Adrenal gland (tissue), 12 donors: ENCODE results near the gene AKAP13. TPM values are rescaled to one million over a fixed set of nuclear protein-coding genes. Genes with fewer than 3 reads are reported as not detected.

Source experiments
- DNase-seq, 7 donors: peaks; one replicate each; pipeline ENCODE4 v3.0.0-alpha.2; 2019 to 2020
- H3K27ac ChIP-seq, 5 donors: fragments of 200-600 bp; sonication (generic) in 4 of 5; 1 replicate in 3 of 5; 2 replicates in 2 of 5; pipeline versions ENCODE4 v1.5.1 to v1.8.0; 2016 to 2020; ENCODE audit warnings: mild to moderate bottlenecking in 1 of 5
- H3K27me3 ChIP-seq: fragments of 200-600 bp; 2 replicates; pipeline ENCODE4 v1.8.0; 2021
- H3K36me3 ChIP-seq, 2 donors: fragments of 200-600 bp; replicated peaks in 1 of 2; 1 replicate in 1 of 2; 2 replicates in 1 of 2; pipeline versions ENCODE4 v1.5.1 to v1.8.0; 2018 to 2022
- H3K4me1 ChIP-seq, 2 donors: fragments of 200-600 bp; replicated peaks in 1 of 2; 1 replicate in 1 of 2; 2 replicates in 1 of 2; pipeline versions ENCODE4 v1.5.1 to v1.8.0; 2018 to 2021
- H3K4me3 ChIP-seq, 4 donors: fragments of 200-600 bp; sonication (generic) in 3 of 4; one replicate each; pipeline ENCODE4 v1.5.1; 2016 to 2018
- H3K9me3 ChIP-seq, 3 donors: fragments of 200-600 bp; sonication (generic) in 1 of 3; replicated peaks in 1 of 3; 1 replicate in 2 of 3; 2 replicates in 1 of 3; pipeline versions ENCODE4 v1.5.1 to v1.8.0; 2016 to 2021
- POLR2A ChIP-seq, 2 donors: fragments of 450-650 bp; IDR thresholded peaks; one replicate each; pipeline ENCODE4 v1.6.1; 2017; ENCODE audit warnings: antibody characterized with exemption in 2 of 2, mild to moderate bottlenecking in 2 of 2, moderate library complexity in 1 of 2
- WGBS, 4 donors: extraction: QIAGEN DNeasy Blood & Tissue Kit in 2 of 4; methylation state at CpG; one replicate each; pipeline versions ENCODE4 v1.1.5 to v1.1.7; 2013 to 2017; 5-methylcytosine and 5-hydroxymethylcytosine counted together
- intact Hi-C, 2 donors: fragments of 100-400 bp; cut with DNase I; formaldehyde crosslinking; loops; one replicate each; pipeline versions ENCODE4 v1.14.1 to v1.15.0; 2022 to 2023
- polyA plus RNA-seq, 3 donors: library from polyadenylated mRNA; stranded (reverse); fragments of 200-250 nt in 2 of 3; fragments of 350-450 nt in 1 of 3; fragmentation: Illumina TruSeq in 1 of 3; extraction: RNeasy Lipid Tissue Mini Kit (QIAGEN cat#74804) in 1 of 3; gene quantifications; one replicate each; pipeline ENCODE4 v1.2.3, GENCODE V29; 2013 to 2014
- total RNA-seq, 9 donors: library from RNA; depleted of rRNA in 4 of 9; stranded (reverse); fragments of >200 nt in 4 of 9; fragments of 120-200 nt in 1 of 9; fragmentation: NEBNext Ultra II Directional in 1 of 9; extraction: Animal tissue kit (Norgen Biotek cat#: 25700) in 1 of 9; gene quantifications; one replicate each; pipeline versions ENCODE4 v1.1.0 to v1.2.4, GENCODE V29; 2013 to 2023
- TF ChIP-seq, protein P1 (sequence below), 6 experiments: fragments of 450-650 bp in 4 of 6; fragments of 200-600 bp in 2 of 6; sonication (generic) in 1 of 6; IDR thresholded peaks; 1 replicate in 5 of 6; 2 replicates in 1 of 6; pipeline versions ENCODE4 v1.5.1 to v1.8.0; 2016 to 2021; ENCODE audit warnings: antibody characterized with exemption in 6 of 6, mild to moderate bottlenecking in 2 of 6, moderate library complexity in 1 of 6
- donor health status: healthy with polysubstance abuse.
- donor health status: Bipolar disorder and iron deficiency.
- donor health status: DM: yes; HTN: yes; CAD: no.
- donor health status: DM: no; HTN: no; CAD: no.
- donor health status: DM: no; HTN: no; CAD: no.
- donor health status: DM: yes; HTN: yes; CAD: no.

AKAP13 gene
- total and polyA plus RNA-seq, 12 donors = 42.7 to 144 (median 89.2) TPM

DNA sequence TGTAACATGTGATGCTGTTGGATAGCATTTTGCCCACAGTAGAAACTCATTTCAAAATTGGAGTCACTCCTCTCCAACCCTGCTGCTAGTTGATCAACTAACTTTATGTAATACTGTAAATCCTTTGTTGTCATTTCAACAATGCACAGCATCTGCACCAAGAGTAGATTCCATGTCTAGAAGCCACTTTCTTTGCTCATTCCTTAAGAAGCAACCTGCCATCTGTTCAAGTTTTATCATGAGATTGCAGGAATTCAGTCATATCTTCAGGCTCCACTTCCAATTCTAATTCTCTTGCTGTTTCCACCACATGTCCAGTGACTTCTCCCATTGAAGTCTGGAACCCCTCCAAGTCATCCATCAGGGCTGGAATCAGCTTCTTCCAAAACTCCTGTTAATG lies 42.9 kb downstream of the AKAP13 start:
- Histone ChIP-seq H3K27ac (no peak overlapping the region), H3K27me3 (no peaks in the 10 kb centered on the region), H3K4me3 (no peak overlapping the region), H3K36me3 (no peaks in the 10 kb centered on the region), H3K4me1 (peaks cover 5 to 10% of the 10 kb centered on the region in 2 donors), H3K9me3 (no peaks in the 10 kb centered on the region)
- intact Hi-C loops = no loop called here
- no peak for DNase-seq
- no peak for TF ChIP-seq POLR2A (IDR thresholded peaks at IDR 0.05)
- TF ChIP-seq, protein P1, sequence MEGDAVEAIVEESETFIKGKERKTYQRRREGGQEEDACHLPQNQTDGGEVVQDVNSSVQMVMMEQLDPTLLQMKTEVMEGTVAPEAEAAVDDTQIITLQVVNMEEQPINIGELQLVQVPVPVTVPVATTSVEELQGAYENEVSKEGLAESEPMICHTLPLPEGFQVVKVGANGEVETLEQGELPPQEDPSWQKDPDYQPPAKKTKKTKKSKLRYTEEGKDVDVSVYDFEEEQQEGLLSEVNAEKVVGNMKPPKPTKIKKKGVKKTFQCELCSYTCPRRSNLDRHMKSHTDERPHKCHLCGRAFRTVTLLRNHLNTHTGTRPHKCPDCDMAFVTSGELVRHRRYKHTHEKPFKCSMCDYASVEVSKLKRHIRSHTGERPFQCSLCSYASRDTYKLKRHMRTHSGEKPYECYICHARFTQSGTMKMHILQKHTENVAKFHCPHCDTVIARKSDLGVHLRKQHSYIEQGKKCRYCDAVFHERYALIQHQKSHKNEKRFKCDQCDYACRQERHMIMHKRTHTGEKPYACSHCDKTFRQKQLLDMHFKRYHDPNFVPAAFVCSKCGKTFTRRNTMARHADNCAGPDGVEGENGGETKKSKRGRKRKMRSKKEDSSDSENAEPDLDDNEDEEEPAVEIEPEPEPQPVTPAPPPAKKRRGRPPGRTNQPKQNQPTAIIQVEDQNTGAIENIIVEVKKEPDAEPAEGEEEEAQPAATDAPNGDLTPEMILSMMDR (IDR thresholded peaks at IDR 0.05) = no peak

DNA sequence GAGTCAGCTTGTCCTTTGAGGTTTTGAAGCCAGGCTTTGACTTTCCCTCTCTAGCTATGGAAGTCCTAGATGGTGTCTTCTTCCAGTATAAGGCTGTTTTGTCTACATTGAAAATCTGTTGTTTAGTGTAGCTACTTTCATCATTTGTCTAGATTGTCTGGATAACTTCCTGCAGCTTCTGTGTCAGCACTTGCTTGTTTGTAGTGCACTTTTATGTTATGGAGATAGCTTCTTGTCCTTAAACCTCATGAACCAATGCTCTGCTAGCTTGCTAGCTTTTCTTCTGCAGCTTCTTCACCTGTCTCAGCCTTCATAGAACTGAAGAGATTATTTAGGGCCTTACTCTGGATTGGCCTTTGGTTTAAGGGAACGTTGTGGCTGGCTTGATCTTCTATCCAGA lies 43.8 kb downstream of the AKAP13 start:
- H3K27me3 ChIP-seq = no peaks in the 10 kb centered on the region
- H3K4me3 ChIP-seq = no peak overlapping the region
- no peak overlapping the region for H3K27ac ChIP-seq
- no peaks in the 10 kb centered on the region for H3K36me3 ChIP-seq
- no peak for DNase-seq
- no peak for TF ChIP-seq POLR2A (IDR thresholded peaks at IDR 0.05)
- TF ChIP-seq, protein P1 (IDR thresholded peaks at IDR 0.05) = no peak
- H3K9me3 ChIP-seq = no peaks in the 10 kb centered on the region
- H3K4me1 ChIP-seq = peaks cover 5 to 10% of the 10 kb centered on the region in 2 donors
- intact Hi-C loops = no loop called here
- WGBS, 4 donors = 90 to 100% (median 95%) methylated on average over 1 of the region's 1 CpG

DNA sequence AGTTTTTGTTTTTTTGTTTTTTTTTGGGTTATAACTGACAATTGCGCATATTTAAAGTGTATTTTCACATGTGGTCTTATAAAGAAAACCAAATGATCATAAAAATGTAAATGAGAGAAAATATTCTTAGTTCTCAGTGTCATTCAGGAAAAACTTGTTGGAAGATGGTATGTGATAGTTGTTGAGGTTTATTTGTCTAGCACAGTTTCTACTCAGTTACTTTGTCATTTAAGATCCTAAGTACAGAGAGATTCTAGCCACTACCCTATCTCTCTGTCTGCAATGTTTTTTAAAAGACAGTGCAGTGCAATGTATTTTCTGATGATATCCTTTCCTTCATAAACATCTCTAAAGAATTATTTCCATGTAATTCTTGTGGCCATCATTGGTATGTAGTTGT lies 46.1 kb downstream of the AKAP13 start:
- H3K36me3 ChIP-seq = no peaks in the 10 kb centered on the region
- H3K27ac ChIP-seq = no peak overlapping the region
- intact Hi-C loops = no loop called here
- no peaks in the 10 kb centered on the region for H3K27me3 ChIP-seq
- no peak for TF ChIP-seq POLR2A (IDR thresholded peaks at IDR 0.05)
- TF ChIP-seq, protein P1 (IDR thresholded peaks at IDR 0.05) = no peak
- DNase-seq = no peak
- H3K4me1 ChIP-seq = peaks cover under 1 to 3% of the 10 kb centered on the region in 2 donors
- 92 to 100% (median 99%) methylated on average over 1 of the region's 1 CpG for WGBS, 4 donors
- no peak overlapping the region for H3K4me3 ChIP-seq
- H3K9me3 ChIP-seq = no peaks in the 10 kb centered on the region

DNA sequence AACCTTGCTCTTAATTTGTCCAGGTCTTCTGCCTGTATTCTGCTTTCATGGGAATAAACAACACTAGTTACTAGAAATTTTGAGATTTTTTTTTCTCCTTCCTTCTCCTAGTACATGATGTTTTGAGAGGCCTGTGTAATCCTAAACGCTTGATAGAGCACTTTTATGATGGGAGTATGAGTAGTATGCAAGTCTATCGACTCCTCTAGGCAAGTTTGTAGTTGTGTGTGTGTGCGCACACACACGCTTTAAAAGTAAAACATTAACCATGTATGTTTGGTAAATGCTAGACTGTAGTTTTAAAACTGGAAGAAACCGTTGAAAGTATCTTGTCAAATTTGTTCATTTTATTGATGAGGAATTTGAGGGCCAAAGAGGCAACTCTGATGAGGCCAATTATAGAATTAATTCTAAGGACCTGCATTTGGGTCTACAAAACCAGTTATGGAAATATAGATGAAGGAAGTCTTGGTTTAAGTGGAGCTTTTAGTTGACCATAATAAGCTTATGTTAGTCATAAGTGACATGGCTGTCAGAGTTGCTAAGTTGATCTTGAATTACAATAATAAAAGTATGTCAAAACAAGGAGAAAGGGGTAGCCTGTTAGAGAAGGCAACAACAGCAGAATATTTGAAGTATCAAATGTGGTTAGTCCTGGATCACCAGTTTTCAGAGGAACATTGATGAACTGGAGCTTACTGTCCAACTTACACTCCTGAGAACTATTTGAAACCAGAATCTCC lies 47.1 kb downstream of the AKAP13 start:
- Histone ChIP-seq H3K4me3 (no peak overlapping the region), H3K36me3 (no peaks in the 10 kb centered on the region), H3K9me3 (no peaks in the 10 kb centered on the region), H3K27me3 (no peaks in the 10 kb centered on the region), H3K27ac (no peak overlapping the region), H3K4me1 (no peaks in the 10 kb centered on the region)
- WGBS, 4 donors = 96 to 98% (median 97%) methylated on average over 5 of the region's 5 CpGs
- no peak for DNase-seq
- intact Hi-C loops = no loop called here
- TF ChIP-seq POLR2A (IDR thresholded peaks at IDR 0.05) = no peak
- TF ChIP-seq, protein P1 (IDR thresholded peaks at IDR 0.05) = no peak
